Prostate gland (tissue), 2 donors: ENCODE data around the gene SH2B3. TPM values are rescaled to one million over a fixed set of nuclear protein-coding genes. Genes with fewer than 3 reads are reported as not detected.

ENCODE experiments used
- DNase-seq: peaks from one replicate; pipeline ENCODE4 v3.0.0-alpha.2; 2019; ENCODE audit warnings: low spot score
- H3K27ac ChIP-seq, 2 donors: fragments of 200-600 bp; sonication (generic); 2 replicates each; pipeline ENCODE4 v1.5.1; 2017 to 2019
- H3K27me3 ChIP-seq: fragments of 200-600 bp; sonication (generic); replicated peaks from 2 replicates; pipeline ENCODE4 v1.5.1; 2019; ENCODE audit not compliant: insufficient read depth
- H3K36me3 ChIP-seq, 2 donors: fragments of 200-600 bp; sonication (generic); 1 replicate in 1 of 2; 2 replicates in 1 of 2; pipeline versions ENCODE4 v1.5.1 to v1.8.1; 2017 to 2019
- H3K4me1 ChIP-seq: fragments of 200-600 bp; sonication (generic); replicated peaks from 2 replicates; pipeline ENCODE4 v1.5.1; 2019
- H3K4me3 ChIP-seq, 2 donors: fragments of 200-600 bp; sonication (generic); 2 replicates each; pipeline ENCODE4 v1.5.1; 2017 to 2019
- H3K9me3 ChIP-seq: fragments of 200-600 bp; sonication (generic); 2 replicates; pipeline ENCODE4 v1.5.1; 2017
- POLR2A ChIP-seq: fragments of 450-650 bp; IDR thresholded peaks from one replicate; pipeline ENCODE4 v1.6.1; 2016; ENCODE audit warnings: antibody characterized with exemption, mild to moderate bottlenecking
- POLR2AphosphoS5 ChIP-seq: sonication (generic); formaldehyde crosslinking; IDR thresholded peaks from one replicate; pipeline ENCODE4 v1.6.1; 2017; ENCODE audit warnings: antibody characterized with exemption
- WGBS: methylation state at CpG from one replicate; pipeline ENCODE4 v1.1.5; 2018; 5-methylcytosine and 5-hydroxymethylcytosine counted together
- intact Hi-C: fragments of 100-400 bp; cut with DNase I; formaldehyde crosslinking; loops from one replicate; pipeline ENCODE4 v1.14.2; 2022
- total RNA-seq, 2 donors: library from RNA; depleted of rRNA; stranded (reverse); fragments of >200 nt; gene quantifications; one replicate each; pipeline ENCODE4 v1.1.0, GENCODE V29; 2016
- TF ChIP-seq, protein P1 (sequence below), 4 experiments: fragments of 200-600 bp in 2 of 4; fragments of 450-650 bp in 2 of 4; sonication (generic) in 2 of 4; IDR thresholded peaks; 1 replicate in 3 of 4; 2 replicates in 1 of 4; pipeline ENCODE4 v1.5.1; 2016 to 2019; ENCODE audit warnings: antibody characterized with exemption in 4 of 4, mild to moderate bottlenecking in 2 of 4, moderate library complexity in 2 of 4

SH2B3 gene
- total RNA-seq, 2 donors from 2014 or later, result 13.3 to 34.8 TPM

DNA sequence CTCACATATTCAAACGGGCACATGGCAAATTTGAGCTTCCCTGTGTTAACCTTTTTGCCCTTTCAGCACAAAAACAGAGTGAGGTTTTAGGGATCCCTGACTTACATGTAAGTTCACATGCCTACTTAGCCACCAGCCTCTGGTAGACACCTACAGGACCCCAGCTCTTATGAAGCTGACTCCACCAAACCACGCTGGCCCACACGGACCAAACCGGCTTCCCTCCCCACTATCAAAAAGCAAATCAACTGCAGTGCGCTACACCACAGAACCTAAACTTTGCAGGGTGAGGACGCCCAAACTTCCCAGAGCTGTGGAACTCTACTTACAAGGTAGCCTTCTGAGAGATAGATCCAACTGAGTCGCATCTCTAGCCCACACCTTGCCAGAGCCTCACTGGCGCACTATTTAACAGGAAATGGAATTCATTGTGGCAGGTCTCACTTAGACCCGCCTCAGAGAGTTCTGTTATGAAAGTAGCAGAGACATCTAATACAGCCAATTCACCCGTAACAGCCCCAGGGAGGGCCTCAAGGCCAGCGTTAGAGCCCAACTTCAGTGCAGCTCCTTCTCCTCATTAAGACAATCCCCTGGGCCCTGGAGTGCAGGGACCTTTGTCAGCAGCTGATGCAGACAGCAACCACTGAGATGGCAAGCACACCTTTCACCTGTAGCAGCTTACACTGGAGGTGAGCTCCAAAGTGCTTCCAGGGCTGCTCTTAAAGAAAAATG lies 49.2 kb downstream of the SH2B3 start:
- no peaks in the 10 kb centered on the region for H3K9me3 ChIP-seq
- H3K4me3 ChIP-seq, result no peak overlapping the region
- no peaks in the 10 kb centered on the region for H3K27me3 ChIP-seq
- no peak for DNase-seq
- WGBS, result 83% methylated on average over 11 of the region's 11 CpGs
- peaks cover 13 to 22% of the 10 kb centered on the region in 2 donors for H3K36me3 ChIP-seq
- H3K27ac ChIP-seq, result no peak overlapping the region
- H3K4me1 ChIP-seq, result peaks cover 9% of the 10 kb centered on the region
- TF ChIP-seq, protein P1, sequence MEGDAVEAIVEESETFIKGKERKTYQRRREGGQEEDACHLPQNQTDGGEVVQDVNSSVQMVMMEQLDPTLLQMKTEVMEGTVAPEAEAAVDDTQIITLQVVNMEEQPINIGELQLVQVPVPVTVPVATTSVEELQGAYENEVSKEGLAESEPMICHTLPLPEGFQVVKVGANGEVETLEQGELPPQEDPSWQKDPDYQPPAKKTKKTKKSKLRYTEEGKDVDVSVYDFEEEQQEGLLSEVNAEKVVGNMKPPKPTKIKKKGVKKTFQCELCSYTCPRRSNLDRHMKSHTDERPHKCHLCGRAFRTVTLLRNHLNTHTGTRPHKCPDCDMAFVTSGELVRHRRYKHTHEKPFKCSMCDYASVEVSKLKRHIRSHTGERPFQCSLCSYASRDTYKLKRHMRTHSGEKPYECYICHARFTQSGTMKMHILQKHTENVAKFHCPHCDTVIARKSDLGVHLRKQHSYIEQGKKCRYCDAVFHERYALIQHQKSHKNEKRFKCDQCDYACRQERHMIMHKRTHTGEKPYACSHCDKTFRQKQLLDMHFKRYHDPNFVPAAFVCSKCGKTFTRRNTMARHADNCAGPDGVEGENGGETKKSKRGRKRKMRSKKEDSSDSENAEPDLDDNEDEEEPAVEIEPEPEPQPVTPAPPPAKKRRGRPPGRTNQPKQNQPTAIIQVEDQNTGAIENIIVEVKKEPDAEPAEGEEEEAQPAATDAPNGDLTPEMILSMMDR (IDR thresholded peaks at IDR 0.05), result no peak
- TF ChIP-seq POLR2A (no peak), POLR2AphosphoS5 (no peak)
- intact Hi-C loops, result loop anchor here (5.0 kb wide), 1 partner anchor 48 kb away; the partner anchor contains the start of gene SH2B3

DNA sequence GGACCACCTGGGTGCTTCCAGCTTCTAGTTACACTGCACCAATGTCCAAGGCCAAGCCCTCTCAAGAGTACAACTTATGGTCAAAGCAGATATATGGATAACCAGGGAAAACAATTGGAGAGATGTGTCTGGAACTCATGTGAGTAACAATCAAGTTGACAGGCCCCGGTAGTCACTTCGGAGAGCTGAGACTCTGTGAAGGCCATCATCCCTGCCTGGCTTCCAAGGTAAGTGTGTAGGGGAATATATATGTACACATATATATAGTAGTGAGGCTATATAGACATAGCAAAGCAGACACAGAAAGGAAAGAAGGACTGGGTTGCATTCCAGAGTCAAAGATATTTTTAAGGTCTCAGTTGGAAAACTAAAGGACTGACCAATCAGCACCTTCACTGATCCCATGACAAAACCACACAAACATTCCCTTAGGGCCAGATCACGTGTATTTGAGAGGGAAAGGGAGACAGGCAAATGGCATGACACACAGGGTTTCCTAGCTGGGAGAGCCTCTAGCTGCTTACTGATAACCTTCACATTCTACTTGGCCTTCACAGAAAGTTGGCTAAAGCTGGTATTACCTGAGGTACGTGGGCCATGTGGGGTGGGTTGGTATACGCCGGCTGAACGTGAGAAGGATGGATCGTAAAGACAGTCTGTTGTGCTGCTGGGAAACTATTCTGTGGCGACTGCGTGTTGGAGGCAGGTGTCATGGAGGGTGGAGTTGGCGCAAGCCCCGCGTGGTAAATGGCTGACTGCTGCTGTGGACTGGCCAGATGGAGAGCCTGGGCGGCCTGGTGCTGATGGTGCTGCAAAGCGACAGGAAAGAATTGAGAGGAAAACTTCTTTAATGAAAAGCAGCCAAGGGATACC lies 50.0 kb downstream of the SH2B3 start:
- Histone ChIP-seq H3K27me3 (no peaks in the 10 kb centered on the region), H3K27ac (no peak overlapping the region), H3K4me1 (peaks cover 9% of the 10 kb centered on the region), H3K36me3 (peaks cover 8 to 22% of the 10 kb centered on the region in 2 donors), H3K9me3 (no peaks in the 10 kb centered on the region), H3K4me3 (no peak overlapping the region)
- WGBS, result 90% methylated on average over 15 of the region's 15 CpGs
- TF ChIP-seq, protein P1 (IDR thresholded peaks at IDR 0.05), result no peak
- TF ChIP-seq POLR2A, result no peak
- TF ChIP-seq POLR2AphosphoS5, result no peak
- intact Hi-C loops, result no loop called here
- DNase-seq, result no peak

DNA sequence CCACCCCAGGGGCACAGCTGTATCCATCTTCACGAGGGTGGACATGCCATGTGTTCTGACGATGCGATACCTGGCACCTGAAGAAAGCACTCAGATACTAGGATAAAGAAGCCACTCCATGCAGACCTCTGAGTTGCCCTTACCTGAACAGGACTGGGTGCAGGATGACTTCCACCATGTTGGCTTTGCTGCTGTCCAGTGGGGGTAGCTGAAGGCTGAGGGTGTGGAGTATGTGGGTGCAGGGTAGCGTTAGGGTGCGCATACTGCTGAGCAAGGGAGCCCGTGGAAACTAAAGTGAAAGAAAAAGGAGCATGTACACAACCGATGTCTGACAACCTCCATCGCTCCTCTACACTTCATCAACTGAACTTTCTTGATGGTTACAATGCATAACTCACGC lies 51.3 kb downstream of the SH2B3 start:
- Histone ChIP-seq H3K9me3 (no peaks in the 10 kb centered on the region), H3K4me1 (peaks cover 9% of the 10 kb centered on the region), H3K36me3 (peaks cover 7 to 22% of the 10 kb centered on the region in 2 donors), H3K27ac (no peak overlapping the region), H3K4me3 (no peak overlapping the region), H3K27me3 (no peaks in the 10 kb centered on the region)
- TF ChIP-seq POLR2AphosphoS5, result no peak
- no peak for TF ChIP-seq POLR2A
- TF ChIP-seq, protein P1 (IDR thresholded peaks at IDR 0.05), result no peak
- DNase-seq, result no peak
- intact Hi-C loops, result no loop called here
- WGBS, result 93% methylated on average over 9 of the region's 9 CpGs

- H3K27me3 ChIP-seq, result no peaks in the 10 kb centered on the region
- TF ChIP-seq, protein P1 (IDR thresholded peaks at IDR 0.05), result no peak
- TF ChIP-seq POLR2AphosphoS5 (no peak), POLR2A (no peak)
- H3K36me3 ChIP-seq, result peaks cover 7 to 22% of the 10 kb centered on the region in 2 donors
- no peaks in the 10 kb centered on the region for H3K9me3 ChIP-seq
- intact Hi-C loops, result no loop called here
- 75% methylated on average over 3 of the region's 3 CpGs for WGBS
- DNase-seq, result no peak
- H3K4me3 ChIP-seq, result no peak overlapping the region
- H3K4me1 ChIP-seq, result peaks cover 9% of the 10 kb centered on the region
- H3K27ac ChIP-seq, result peak overlapping the region in 1 of 2 donors; percentile 49
These were observed 51.9 kb downstream of the SH2B3 start for GRCh38 chr12:111457577-111457976.
